SU-DHL-6 (cell line): ENCODE results near the gene NELL2.

Source experiments
- CTCF ChIP-seq: fragments of 200-600 bp; sonication (generic); IDR thresholded peaks from one replicate; pipeline ENCODE4 v1.5.1; 2017; ENCODE audit warnings: antibody characterized with exemption, mild to moderate bottlenecking, low read length, moderate library complexity; ENCODE audit not compliant: insufficient read depth, poor library complexity, severe bottlenecking
- EZH2phosphoT487 ChIP-seq: fragments of 200-600 bp; sonication (generic), shearing (Covaris generic); conservative IDR thresholded peaks from 2 replicates; pipeline ENCODE4 v1.6.1; 2018; ENCODE audit warnings: mild to moderate bottlenecking, antibody characterized with exemption, low read length, moderate library complexity, mixed read lengths

- no peak for TF ChIP-seq CTCF
- no peak for TF ChIP-seq EZH2phosphoT487
Observed at GRCh38 chr12:44775901-44776300, 100.2 kb downstream of the NELL2 start.
